Activated gamma-delta T cell treated with Interleukin-2 at 50 U/mL for 16 hours (primary cell): ENCODE data around the gene ZFAND3.

ENCODE experiments used
- DNase-seq: peaks from one replicate; pipeline ENCODE4 v3.0.0-alpha.2; 2020

ZFAND3 gene

DNA sequence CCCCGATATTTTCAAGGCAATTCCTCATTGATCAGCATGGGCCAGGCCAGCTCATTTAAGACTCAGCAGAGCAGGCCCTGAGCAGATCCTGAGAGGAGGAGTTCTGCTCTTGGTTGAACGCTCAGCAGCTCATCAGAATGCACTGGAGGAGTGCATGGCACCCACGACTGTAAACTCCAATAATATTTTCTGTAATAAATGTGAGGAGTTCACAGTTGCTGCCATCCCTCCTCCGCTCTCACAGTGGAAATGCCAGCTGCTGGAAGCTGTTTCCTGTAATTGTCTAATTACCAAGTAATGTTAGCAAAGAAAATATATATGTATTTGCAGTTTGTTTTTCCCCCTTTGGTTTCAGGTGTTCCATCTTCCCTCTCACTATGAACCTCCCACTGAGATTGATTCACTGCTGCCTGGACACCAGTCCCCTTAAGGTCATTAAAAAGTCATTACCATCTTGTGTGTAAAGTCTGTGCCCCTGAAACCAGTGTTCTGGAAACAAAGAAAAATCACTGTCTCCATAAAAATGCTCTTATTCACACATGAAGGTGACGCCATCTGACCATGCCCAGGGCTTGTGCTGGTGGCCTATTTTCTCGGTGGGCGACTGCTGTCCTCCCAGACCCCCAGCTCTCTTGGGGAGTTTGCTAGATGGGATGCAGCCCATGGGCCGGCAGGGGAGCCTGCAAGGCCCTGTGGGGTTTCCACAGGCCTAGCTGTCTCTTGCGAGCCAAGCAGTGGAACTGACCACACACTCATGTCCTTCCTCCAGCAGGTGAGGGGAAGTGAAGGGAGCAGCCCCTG, 374.2 kb downstream of the ZFAND3 start:
- no peak for DNase-seq

GRCh38 chr6:38194282-38194572, 374.7 kb downstream of the ZFAND3 start:
- no peak for DNase-seq

DNA sequence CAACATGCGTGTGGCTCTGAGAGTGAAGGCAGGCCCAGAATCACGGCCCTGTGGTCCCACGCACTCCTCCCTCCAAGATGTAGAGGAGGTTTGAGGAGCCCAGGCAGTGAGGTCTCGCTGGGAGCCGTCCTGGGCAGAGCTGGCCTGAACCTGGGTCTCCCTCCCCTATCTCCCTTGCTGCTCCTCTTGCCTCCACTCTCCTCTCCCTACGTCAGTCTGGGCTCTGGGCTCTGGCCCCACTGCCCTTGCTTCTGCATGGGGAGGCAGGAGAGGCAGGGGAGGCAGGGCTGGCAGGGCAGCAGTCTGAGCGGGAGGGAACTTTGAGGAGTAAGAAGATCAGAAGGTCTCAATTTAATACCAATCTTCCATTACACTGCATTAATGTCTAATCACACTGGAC, 375.1 kb downstream of the ZFAND3 start:
- no peak for DNase-seq

- no peak for DNase-seq
Measured at GRCh38 chr6:38195113-38195635, 375.6 kb downstream of the ZFAND3 start.

DNA sequence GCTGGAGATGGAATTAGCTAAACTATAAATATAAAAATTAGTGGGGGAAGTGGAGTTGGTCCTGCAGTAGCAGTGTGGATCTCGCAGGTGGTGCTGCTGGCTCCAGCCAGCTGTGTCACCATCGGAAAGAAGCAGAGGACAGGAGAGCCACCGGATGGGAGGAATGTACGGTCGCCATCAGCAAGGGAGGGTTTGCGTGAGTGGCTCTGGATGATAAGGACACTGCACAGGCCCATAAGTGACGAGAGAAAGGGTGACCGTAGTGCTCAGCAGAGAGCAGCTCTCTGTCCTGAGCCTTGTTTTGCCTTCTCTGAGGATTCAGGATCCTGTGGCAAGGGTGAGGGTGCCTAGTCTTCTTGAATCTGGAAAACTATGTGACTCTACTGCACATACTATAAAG, 378.7 kb downstream of the ZFAND3 start:
- DNase-seq, result no peak
